SK-N-SH treated with all-trans-retinoic acid at 6 μM for 48 hours (cell line): ENCODE results near the gene ARL15.

Experiments
- ATAC-seq: fragments of 200-7000 bp; cut with Tn5 transposase; 3 replicates; pipeline ENCODE4 v1.9.1; 2020; ENCODE audit warnings: mild to moderate bottlenecking, moderate library complexity
- ARNTL ChIP-seq: fragments of 450-650 bp; formaldehyde crosslinking; IDR thresholded peaks from 2 replicates; pipeline ENCODE4 v1.5.0; 2020; ENCODE audit warnings: low read depth, mild to moderate bottlenecking, moderate library complexity, borderline replicate concordance
- BACH2 ChIP-seq: fragments of 250-450 bp; sonication (Bioruptor Pico); IDR thresholded peaks from 2 replicates; pipeline ENCODE4 v1.9.0; 2021; ENCODE audit warnings: mild to moderate bottlenecking, borderline replicate concordance
- CSDC2 ChIP-seq: fragments of 250-450 bp; sonication (Bioruptor Pico); IDR thresholded peaks from 2 replicates; pipeline ENCODE4 v1.5.0; 2020; ENCODE audit warnings: mild to moderate bottlenecking, moderate library complexity
- ESRRG ChIP-seq: fragments of 250-450 bp; sonication (Bioruptor Pico); IDR thresholded peaks from 2 replicates; pipeline ENCODE4 v1.6.1; 2021; ENCODE audit warnings: mild to moderate bottlenecking
- GLIS3 ChIP-seq: fragments of 250-450 bp; sonication (Bioruptor Pico); IDR thresholded peaks from 2 replicates; pipeline ENCODE4 v1.5.0; 2020; ENCODE audit warnings: mild to moderate bottlenecking, moderate library complexity
- ISL1 ChIP-seq: fragments of 250-450 bp; sonication (Bioruptor Pico); IDR thresholded peaks from 2 replicates; pipeline ENCODE4 v2.1.2; 2022; ENCODE audit warnings: mild to moderate bottlenecking, moderate library complexity
- OSR1 ChIP-seq: fragments of 250-450 bp; sonication (Bioruptor Pico); IDR thresholded peaks from 2 replicates; pipeline ENCODE4 v1.8.0; 2022; ENCODE audit warnings: moderate library complexity, mild to moderate bottlenecking, inconsistent platforms
- PPARA ChIP-seq: fragments of 250-450 bp; sonication (Bioruptor Pico); IDR thresholded peaks from 2 replicates; pipeline ENCODE4 v1.5.0; 2020; ENCODE audit warnings: mild to moderate bottlenecking, borderline replicate concordance
- SNAI2 ChIP-seq: fragments of 250-450 bp; sonication (Bioruptor Pico); IDR thresholded peaks from 2 replicates; pipeline ENCODE4 v1.5.0; 2020; ENCODE audit warnings: mild to moderate bottlenecking, moderate library complexity
- TCF4 ChIP-seq: fragments of 250-450 bp; sonication (Bioruptor Pico); IDR thresholded peaks from 2 replicates; pipeline ENCODE4 v1.8.0; 2021; ENCODE audit warnings: mild to moderate bottlenecking, moderate library complexity, borderline replicate concordance
- TOX ChIP-seq: fragments of 250-450 bp; sonication (Bioruptor Pico); IDR thresholded peaks from 2 replicates; pipeline ENCODE4 v1.8.0; 2021; ENCODE audit warnings: mild to moderate bottlenecking, moderate library complexity, borderline replicate concordance
- TSHZ2 ChIP-seq: fragments of 250-450 bp; sonication (Bioruptor Pico); IDR thresholded peaks from 2 replicates; pipeline ENCODE4 v1.5.0; 2020; ENCODE audit warnings: mild to moderate bottlenecking, moderate library complexity
- ZC3H10 ChIP-seq: fragments of 250-450 bp; sonication (Bioruptor Pico); IDR thresholded peaks from 2 replicates; pipeline ENCODE4 v1.5.1; 2021; ENCODE audit warnings: mild to moderate bottlenecking, moderate library complexity
- ZFP3 ChIP-seq: fragments of 250-450 bp; sonication (Bioruptor Pico); IDR thresholded peaks from 2 replicates; pipeline ENCODE4 v1.5.0; 2020; ENCODE audit warnings: mild to moderate bottlenecking, moderate library complexity
- ZNF565 ChIP-seq: fragments of 450-650 bp; formaldehyde crosslinking; conservative IDR thresholded peaks from 2 replicates; pipeline ENCODE4 v1.5.0; 2020; ENCODE audit warnings: low read depth, mild to moderate bottlenecking, moderate library complexity
- ZNF70 ChIP-seq: fragments of 450-650 bp; formaldehyde crosslinking; IDR thresholded peaks from 2 replicates; pipeline ENCODE4 v1.5.0; 2020; ENCODE audit warnings: mild to moderate bottlenecking, moderate library complexity
- ZNF8 ChIP-seq: fragments of 450-650 bp; formaldehyde crosslinking; IDR thresholded peaks from 2 replicates; pipeline ENCODE4 v1.5.0; 2020; ENCODE audit warnings: mild to moderate bottlenecking, moderate library complexity
- TF ChIP-seq, protein P1 (sequence below): fragments of 250-450 bp; sonication (Bioruptor Pico); IDR thresholded peaks from 2 replicates; pipeline ENCODE4 v1.8.0; 2020; ENCODE audit warnings: mild to moderate bottlenecking, moderate library complexity, borderline replicate concordance
- TF ChIP-seq, protein P2 (sequence below): fragments of 250-450 bp; sonication (Bioruptor Pico); IDR thresholded peaks from 2 replicates; pipeline ENCODE4 v1.5.1; 2020; ENCODE audit warnings: low read depth, mild to moderate bottlenecking, moderate library complexity
- TF ChIP-seq, protein P3 (sequence below): fragments of 250-450 bp; sonication (Bioruptor Pico); IDR thresholded peaks from 2 replicates; pipeline ENCODE4 v1.8.0; 2021; ENCODE audit warnings: low read depth, mild to moderate bottlenecking, moderate library complexity, borderline replicate concordance

Gene ARL15

GRCh38 chr5:53907827-53908226 is 402.5 kb downstream of the ARL15 start:
- no peak for ATAC-seq
- TF ChIP-seq, protein P1, sequence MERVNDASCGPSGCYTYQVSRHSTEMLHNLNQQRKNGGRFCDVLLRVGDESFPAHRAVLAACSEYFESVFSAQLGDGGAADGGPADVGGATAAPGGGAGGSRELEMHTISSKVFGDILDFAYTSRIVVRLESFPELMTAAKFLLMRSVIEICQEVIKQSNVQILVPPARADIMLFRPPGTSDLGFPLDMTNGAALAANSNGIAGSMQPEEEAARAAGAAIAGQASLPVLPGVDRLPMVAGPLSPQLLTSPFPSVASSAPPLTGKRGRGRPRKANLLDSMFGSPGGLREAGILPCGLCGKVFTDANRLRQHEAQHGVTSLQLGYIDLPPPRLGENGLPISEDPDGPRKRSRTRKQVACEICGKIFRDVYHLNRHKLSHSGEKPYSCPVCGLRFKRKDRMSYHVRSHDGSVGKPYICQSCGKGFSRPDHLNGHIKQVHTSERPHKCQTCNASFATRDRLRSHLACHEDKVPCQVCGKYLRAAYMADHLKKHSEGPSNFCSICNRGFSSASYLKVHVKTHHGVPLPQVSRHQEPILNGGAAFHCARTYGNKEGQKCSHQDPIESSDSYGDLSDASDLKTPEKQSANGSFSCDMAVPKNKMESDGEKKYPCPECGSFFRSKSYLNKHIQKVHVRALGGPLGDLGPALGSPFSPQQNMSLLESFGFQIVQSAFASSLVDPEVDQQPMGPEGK (CRISPR knock-in tag), result no peak
- TF ChIP-seq ZNF8 (CRISPR knock-in tag) (no peak), SNAI2 (CRISPR knock-in tag) (no peak), ZC3H10 (CRISPR knock-in tag) (no peak), ESRRG (no peak), ISL1 (no peak), OSR1 (CRISPR knock-in tag) (no peak), BACH2 (CRISPR knock-in tag) (no peak), TOX (CRISPR knock-in tag) (no peak), TSHZ2 (CRISPR knock-in tag) (no peak), ARNTL (CRISPR knock-in tag) (no peak), GLIS3 (CRISPR knock-in tag) (no peak), ZNF70 (CRISPR knock-in tag) (no peak), CSDC2 (CRISPR knock-in tag) (no peak)
- TF ChIP-seq, protein P2, sequence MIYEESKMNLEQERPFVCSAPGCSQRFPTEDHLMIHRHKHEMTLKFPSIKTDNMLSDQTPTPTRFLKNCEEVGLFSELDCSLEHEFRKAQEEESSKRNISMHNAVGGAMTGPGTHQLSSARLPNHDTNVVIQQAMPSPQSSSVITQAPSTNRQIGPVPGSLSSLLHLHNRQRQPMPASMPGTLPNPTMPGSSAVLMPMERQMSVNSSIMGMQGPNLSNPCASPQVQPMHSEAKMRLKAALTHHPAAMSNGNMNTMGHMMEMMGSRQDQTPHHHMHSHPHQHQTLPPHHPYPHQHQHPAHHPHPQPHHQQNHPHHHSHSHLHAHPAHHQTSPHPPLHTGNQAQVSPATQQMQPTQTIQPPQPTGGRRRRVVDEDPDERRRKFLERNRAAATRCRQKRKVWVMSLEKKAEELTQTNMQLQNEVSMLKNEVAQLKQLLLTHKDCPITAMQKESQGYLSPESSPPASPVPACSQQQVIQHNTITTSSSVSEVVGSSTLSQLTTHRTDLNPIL (CRISPR knock-in tag), result no peak
- TF ChIP-seq, protein P3, sequence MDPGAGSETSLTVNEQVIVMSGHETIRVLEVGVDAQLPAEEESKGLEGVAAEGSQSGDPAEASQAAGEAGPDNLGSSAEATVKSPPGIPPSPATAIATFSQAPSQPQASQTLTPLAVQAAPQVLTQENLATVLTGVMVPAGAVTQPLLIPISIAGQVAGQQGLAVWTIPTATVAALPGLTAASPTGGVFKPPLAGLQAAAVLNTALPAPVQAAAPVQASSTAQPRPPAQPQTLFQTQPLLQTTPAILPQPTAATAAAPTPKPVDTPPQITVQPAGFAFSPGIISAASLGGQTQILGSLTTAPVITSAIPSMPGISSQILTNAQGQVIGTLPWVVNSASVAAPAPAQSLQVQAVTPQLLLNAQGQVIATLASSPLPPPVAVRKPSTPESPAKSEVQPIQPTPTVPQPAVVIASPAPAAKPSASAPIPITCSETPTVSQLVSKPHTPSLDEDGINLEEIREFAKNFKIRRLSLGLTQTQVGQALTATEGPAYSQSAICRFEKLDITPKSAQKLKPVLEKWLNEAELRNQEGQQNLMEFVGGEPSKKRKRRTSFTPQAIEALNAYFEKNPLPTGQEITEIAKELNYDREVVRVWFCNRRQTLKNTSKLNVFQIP, result no peak

GRCh38 chr5:53906736-53907135 is 403.6 kb downstream of the ARL15 start:
- TF ChIP-seq TSHZ2 (CRISPR knock-in tag) (no peak), ZNF70 (CRISPR knock-in tag) (no peak), ARNTL (CRISPR knock-in tag) (no peak)
- TF ChIP-seq, protein P2 (CRISPR knock-in tag), result no peak
- ATAC-seq, result no peak

DNA sequence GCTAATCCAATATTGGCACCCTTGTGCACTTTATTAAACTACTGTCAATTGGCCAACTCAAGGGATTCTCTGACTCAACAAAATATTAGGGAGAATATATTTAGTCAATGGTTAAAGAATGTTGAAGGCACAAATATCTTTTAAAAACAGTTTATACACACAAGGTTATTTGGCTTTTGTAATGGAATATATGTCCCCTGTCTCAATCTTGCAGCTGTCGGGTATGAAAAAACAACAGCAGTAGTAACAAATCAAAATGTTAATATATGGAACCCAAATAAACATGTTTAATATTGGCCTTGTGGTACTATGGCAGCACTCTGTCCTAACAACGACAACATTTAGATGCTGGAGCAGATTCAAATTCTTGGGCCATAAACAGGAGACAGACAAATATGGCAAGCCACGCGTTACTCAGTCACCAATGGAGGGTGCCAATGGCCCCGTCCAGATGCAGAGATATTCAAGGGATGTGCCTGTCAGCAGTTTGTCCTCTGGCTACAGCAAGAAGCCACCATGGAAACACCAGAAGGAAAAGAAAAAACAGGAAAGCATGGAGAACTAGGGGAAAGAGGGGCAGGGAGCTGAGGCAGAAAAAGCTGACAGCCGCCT is 408.0 kb downstream of the ARL15 start:
- no peak for ATAC-seq
- TF ChIP-seq GLIS3 (CRISPR knock-in tag), result no peak
- TF ChIP-seq ARNTL (CRISPR knock-in tag), result no peak
- no peak for TF ChIP-seq PPARA
- TF ChIP-seq SNAI2 (CRISPR knock-in tag), result no peak
- TF ChIP-seq, protein P1 (CRISPR knock-in tag), result no peak
- TF ChIP-seq TSHZ2 (CRISPR knock-in tag), result no peak
- no peak for TF ChIP-seq ZNF565 (CRISPR knock-in tag)
- no peak for TF ChIP-seq TCF4
- no peak for TF ChIP-seq ZFP3 (CRISPR knock-in tag)
